Neural crest cell (in vitro differentiated cells): ENCODE data around the gene RNU2-63P. TPM values are rescaled to one million over a fixed set of nuclear protein-coding genes. Genes with fewer than 3 reads are reported as not detected.
"Not testable (repeated sequence)": the region's sequence is repeated elsewhere in the genome, so short reads cannot be mapped to it uniquely, and the experiment has no call there.

Experiments
- DNase-seq: peaks from one replicate; pipeline ENCODE4 v3.0.0; 2021; ENCODE audit warnings: low read depth, mixed read lengths, low spot score
- H3K27ac Mint-ChIP-seq: one replicate; pipeline ENCODE4 v1.8.0; 2021; ENCODE audit warnings: mild to moderate bottlenecking, mixed read lengths; ENCODE audit not compliant: unreplicated experiment
- H3K27me3 Mint-ChIP-seq: 2 replicates; pipeline ENCODE4 v1.8.0; 2021; ENCODE audit warnings: low read depth, mild to moderate bottlenecking, mixed read lengths
- H3K36me3 Mint-ChIP-seq: 2 replicates; pipeline ENCODE4 v1.8.0; 2021; ENCODE audit warnings: low read depth, mild to moderate bottlenecking, mixed read lengths
- H3K4me1 Mint-ChIP-seq: 2 replicates; pipeline ENCODE4 v1.8.0; 2021; ENCODE audit warnings: mixed read lengths
- H3K4me3 Mint-ChIP-seq: one replicate; pipeline ENCODE4 v1.8.0; 2021; ENCODE audit warnings: mild to moderate bottlenecking, mixed read lengths
- H3K9me3 Mint-ChIP-seq: 2 replicates; pipeline ENCODE4 v1.8.0; 2021; ENCODE audit warnings: mixed read lengths
- CTCF ChIP-seq: fragments of 200-600 bp; sonication (generic); conservative IDR thresholded peaks from 2 replicates; pipeline ENCODE4 v1.5.0; 2021; ENCODE audit warnings: antibody characterized with exemption, mild to moderate bottlenecking
- total RNA-seq: library from RNA; stranded (reverse); gene quantifications from 2 replicates; pipeline ENCODE4 v1.2.1, GENCODE V29; 2021

Gene RNU2-63P
- total RNA-seq, 1 donor from 2014 or later, result 24.6 TPM

GRCh38 chr2:88024509-88024908, 8.2 kb upstream of the RNU2-63P start:
- Mint-ChIP-seq H3K4me1 (peaks cover 8% of the 10 kb centered on the region), H3K36me3 (peaks cover 17% of the 10 kb centered on the region), H3K27me3 (no peaks in the 10 kb centered on the region), H3K4me3 (no peak overlapping the region), H3K27ac (no peak overlapping the region), H3K9me3 (no peaks in the 10 kb centered on the region)
- no peak for DNase-seq
- TF ChIP-seq CTCF, result no peak

DNA sequence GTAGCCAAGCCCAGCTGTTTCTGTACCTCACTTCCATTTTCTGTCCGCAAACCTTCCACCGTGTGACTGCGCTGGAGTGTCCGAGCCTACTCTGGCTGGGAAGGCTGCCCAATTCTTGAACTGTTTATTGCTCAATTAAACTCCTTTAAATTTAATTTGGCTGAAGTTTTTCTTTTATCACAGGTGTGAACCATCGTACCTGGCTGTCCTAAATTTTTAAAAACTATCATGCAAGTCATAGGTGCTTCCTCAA, 6.2 kb upstream of the RNU2-63P start:
- peaks cover 7% of the 10 kb centered on the region for H3K36me3 Mint-ChIP-seq
- H3K9me3 Mint-ChIP-seq, result no peaks in the 10 kb centered on the region
- DNase-seq, result no peak

GRCh38 chr2:88019985-88020384, 3.6 kb upstream of the RNU2-63P start:
- H3K27ac Mint-ChIP-seq, result no peak overlapping the region
- no peaks in the 10 kb centered on the region for H3K36me3 Mint-ChIP-seq
- no peak for DNase-seq
- no peak overlapping the region for H3K4me3 Mint-ChIP-seq
- peaks cover 2% of the 10 kb centered on the region for H3K9me3 Mint-ChIP-seq
- TF ChIP-seq CTCF, result no peak
- peaks cover 7% of the 10 kb centered on the region for H3K27me3 Mint-ChIP-seq
- peaks cover 45% of the 10 kb centered on the region for H3K4me1 Mint-ChIP-seq

More for the DNA sequence above, 6.2 kb upstream of the RNU2-63P start:
- H3K4me1 Mint-ChIP-seq, result peaks cover 27% of the 10 kb centered on the region
- no peak overlapping the region for H3K4me3 Mint-ChIP-seq
- peaks cover 2% of the 10 kb centered on the region for H3K27me3 Mint-ChIP-seq
- TF ChIP-seq CTCF, result no peak
- H3K27ac Mint-ChIP-seq, result no peak overlapping the region

GRCh38 chr2:88018909-88019308, 2.6 kb upstream of the RNU2-63P start:
- H3K4me1 Mint-ChIP-seq, result peaks cover 38% of the 10 kb centered on the region
- H3K4me3 Mint-ChIP-seq, result no peak overlapping the region
- DNase-seq, result no peak
- no peak for TF ChIP-seq CTCF
- H3K36me3 Mint-ChIP-seq, result no peaks in the 10 kb centered on the region
- no peak overlapping the region for H3K27ac Mint-ChIP-seq
- H3K27me3 Mint-ChIP-seq, result peaks cover 7% of the 10 kb centered on the region
- H3K9me3 Mint-ChIP-seq, result peaks cover 2% of the 10 kb centered on the region

GRCh38 chr2:88018077-88018805, 1.9 kb upstream of the RNU2-63P start:
- not testable (repeated sequence) for H3K36me3 Mint-ChIP-seq, H3K27ac Mint-ChIP-seq, H3K27me3 Mint-ChIP-seq, H3K9me3 Mint-ChIP-seq, DNase-seq
- H3K4me1 Mint-ChIP-seq, result peaks cover 38% of the 10 kb centered on the region
- peak overlapping the region; percentile 94 for H3K4me3 Mint-ChIP-seq

GRCh38 chr2:88017780-88018038, 1.4 kb upstream of the RNU2-63P start:
- H3K27ac Mint-ChIP-seq, H3K9me3 Mint-ChIP-seq, H3K36me3 Mint-ChIP-seq, DNase-seq, H3K27me3 Mint-ChIP-seq: not testable (repeated sequence)
- Mint-ChIP-seq H3K4me3 (peak overlapping the region; percentile 94), H3K4me1 (peaks cover 38% of the 10 kb centered on the region)
